H9 (cell line): Measurements from ENCODE around the gene XPR1. TPM values are rescaled to one million over a fixed set of nuclear protein-coding genes. Genes with fewer than 3 reads are reported as not detected.

Experiments used
- DNase-seq: peaks from one replicate; pipeline ENCODE4 v3.0.0-alpha.2; 2017
- H2AFZ ChIP-seq: one replicate; pipeline ENCODE4 v1.6.1; 2013; ENCODE audit warnings: mild to moderate bottlenecking, low read length, control low read depth, moderate library complexity
- H2AK5ac ChIP-seq: 2 replicates; pipeline ENCODE4 v1.6.1; 2013; ENCODE audit warnings: low read length, control low read depth, mixed read lengths; ENCODE audit not compliant: insufficient read length
- H2BK120ac ChIP-seq: one replicate; pipeline ENCODE4 v1.6.1; 2013; ENCODE audit warnings: low read depth, mild to moderate bottlenecking, low read length, control low read depth, inconsistent platforms; ENCODE audit not compliant: poor library complexity, severe bottlenecking
- H2BK12ac ChIP-seq: 2 replicates; pipeline ENCODE4 v1.6.1; 2013; ENCODE audit warnings: low read length, control low read depth, mixed read lengths, low read depth; ENCODE audit not compliant: insufficient read length
- H2BK15ac ChIP-seq: 2 replicates; pipeline ENCODE4 v1.6.1; 2013; ENCODE audit warnings: low read depth, low read length, control low read depth
- H2BK20ac ChIP-seq: one replicate; pipeline ENCODE4 v1.6.1; 2013; ENCODE audit warnings: low read depth, mild to moderate bottlenecking, low read length, control low read depth, inconsistent platforms; ENCODE audit not compliant: poor library complexity, severe bottlenecking
- H2BK5ac ChIP-seq: 2 replicates; pipeline ENCODE4 v1.6.1; 2013; ENCODE audit warnings: low read length, control low read depth, mixed read lengths; ENCODE audit not compliant: insufficient read length
- H3K14ac ChIP-seq: 2 replicates; pipeline ENCODE4 v1.6.1; 2013; ENCODE audit warnings: low read length, control low read depth; ENCODE audit not compliant: insufficient read depth
- H3K18ac ChIP-seq: 2 replicates; pipeline ENCODE4 v1.6.1; 2013; ENCODE audit warnings: low read depth, mild to moderate bottlenecking, mixed read lengths, low read length, control low read depth; ENCODE audit not compliant: insufficient read length
- H3K23ac ChIP-seq: 2 replicates; pipeline ENCODE4 v1.6.1; 2013; ENCODE audit warnings: low read length, control low read depth, mixed read lengths, low read depth; ENCODE audit not compliant: insufficient read length
- H3K23me2 ChIP-seq: 2 replicates; pipeline ENCODE4 v1.6.1; 2013; ENCODE audit warnings: low read depth, mild to moderate bottlenecking, mixed read lengths, low read length, control low read depth; ENCODE audit not compliant: insufficient read length, poor library complexity, severe bottlenecking
- H3K27ac ChIP-seq: 2 replicates; pipeline ENCODE4 v1.5.1; 2013; ENCODE audit warnings: low read length, control low read depth, mixed read lengths, low read depth; ENCODE audit not compliant: insufficient read length
- H3K27me3 ChIP-seq: 2 replicates; pipeline ENCODE4 v1.6.1; 2013; ENCODE audit warnings: low read length, control low read depth, inconsistent platforms; ENCODE audit not compliant: insufficient read depth
- H3K4ac ChIP-seq: 2 replicates; pipeline ENCODE4 v1.6.1; 2013; ENCODE audit warnings: low read depth, mild to moderate bottlenecking, control low read depth, inconsistent platforms, low read length, moderate library complexity
- H3K4me1 ChIP-seq: 2 replicates; pipeline ENCODE4 v1.6.1; 2013; ENCODE audit warnings: low read length, control low read depth, inconsistent platforms; ENCODE audit not compliant: insufficient read depth
- H3K4me2 ChIP-seq: 2 replicates; pipeline ENCODE4 v1.6.1; 2013; ENCODE audit warnings: low read length, control low read depth, mixed read lengths; ENCODE audit not compliant: insufficient read length, insufficient read depth
- H3K56ac ChIP-seq: 2 replicates; pipeline ENCODE4 v1.6.1; 2013; ENCODE audit warnings: low read depth, mild to moderate bottlenecking, mixed read lengths, low read length, control low read depth; ENCODE audit not compliant: insufficient read length
- H3K79me1 ChIP-seq: 2 replicates; pipeline ENCODE4 v1.6.1; 2013; ENCODE audit warnings: low read depth, mild to moderate bottlenecking, moderate library complexity, low read length, control low read depth, inconsistent platforms; ENCODE audit not compliant: insufficient read depth, poor library complexity, severe bottlenecking
- H3K79me2 ChIP-seq: 2 replicates; pipeline ENCODE4 v1.6.1; 2013; ENCODE audit warnings: low read length, control low read depth, inconsistent platforms; ENCODE audit not compliant: insufficient read depth
- H3K9ac ChIP-seq: 2 replicates; pipeline ENCODE4 v1.6.1; 2013; ENCODE audit warnings: low read length, control low read depth, mixed read lengths; ENCODE audit not compliant: insufficient read length; ENCODE audit errors: extremely low read depth
- H3K9me3 ChIP-seq: one replicate; pipeline ENCODE4 v1.6.1; 2013; ENCODE audit warnings: low read depth, low read length, inconsistent platforms; ENCODE audit not compliant: control insufficient read depth
- H3T11ph ChIP-seq: one replicate; pipeline ENCODE4 v1.6.1; 2013; ENCODE audit warnings: mild to moderate bottlenecking, low read length, control low read depth, inconsistent platforms
- H4K20me1 ChIP-seq: one replicate; pipeline ENCODE4 v1.6.1; 2013; ENCODE audit not compliant: control insufficient read depth, insufficient read length, insufficient read depth
- H4K5ac ChIP-seq: 2 replicates; pipeline ENCODE4 v1.6.1; 2013; ENCODE audit warnings: low read depth, mild to moderate bottlenecking, mixed read lengths, low read length, control low read depth; ENCODE audit not compliant: insufficient read length
- H4K8ac ChIP-seq: replicated peaks from 2 replicates; pipeline ENCODE4 v1.6.1; 2013; ENCODE audit warnings: low read length, control low read depth, mixed read lengths, low read depth; ENCODE audit not compliant: insufficient read length
- H4K91ac ChIP-seq: 2 replicates; pipeline ENCODE4 v1.6.1; 2013; ENCODE audit warnings: low read depth, mild to moderate bottlenecking, moderate library complexity, mixed read lengths, low read length, control low read depth; ENCODE audit not compliant: insufficient read length
- H3K27ac Mint-ChIP-seq, 3 experiments: 2 replicates in 2 of 3; 3 replicates in 1 of 3; pipeline ENCODE4 v1.8.0; 2020 to 2021; ENCODE audit warnings: mixed read lengths in 3 of 3, mild to moderate bottlenecking in 1 of 3, moderate library complexity in 1 of 3
- H3K27me3 Mint-ChIP-seq: 2 replicates; pipeline ENCODE4 v1.8.0; 2021; ENCODE audit warnings: low read depth, mild to moderate bottlenecking, moderate library complexity, mixed read lengths
- H3K36me3 Mint-ChIP-seq, 3 experiments: 2 replicates in 2 of 3; 3 replicates in 1 of 3; pipeline ENCODE4 v1.8.0; 2020 to 2021; ENCODE audit warnings: low read depth in 3 of 3, mixed read lengths in 3 of 3; ENCODE audit not compliant: insufficient read depth in 1 of 3
- H3K4me1 Mint-ChIP-seq, 2 experiments: 2 replicates each; pipeline ENCODE4 v1.8.0; 2020; ENCODE audit warnings: mixed read lengths in 2 of 2
- H3K4me3 Mint-ChIP-seq, 2 experiments: 2 replicates in 1 of 2; 3 replicates in 1 of 2; pipeline ENCODE4 v1.8.0; 2020 to 2021; ENCODE audit warnings: mild to moderate bottlenecking in 2 of 2, mixed read lengths in 2 of 2, moderate library complexity in 1 of 2
- H3K9me3 Mint-ChIP-seq, 2 experiments: 2 replicates in 1 of 2; 3 replicates in 1 of 2; pipeline ENCODE4 v1.8.0; 2020; ENCODE audit warnings: mild to moderate bottlenecking in 2 of 2, mixed read lengths in 2 of 2, moderate library complexity in 1 of 2
- CTCF ChIP-seq: fragments of 200-600 bp; sonication (generic); conservative IDR thresholded peaks from 3 replicates; pipeline ENCODE4 v1.8.0; 2021; ENCODE audit warnings: antibody characterized with exemption, mild to moderate bottlenecking
- WGBS: extraction: QIAGEN DNeasy Blood & Tissue Kit; methylation state at CpG from one replicate; pipeline ENCODE4 v1.1.7; 2013; ENCODE audit warnings: missing lambda C conversion rate, low lambda C conversion rate, mixed read lengths; ENCODE audit not compliant: insufficient read length; ENCODE audit errors: extremely low coverage; 5-methylcytosine and 5-hydroxymethylcytosine counted together
- total RNA-seq: library from RNA; stranded (reverse); gene quantifications from 2 replicates; pipeline ENCODE4 v1.2.1, GENCODE V29; 2021

The XPR1 gene
- total RNA-seq, 1 experiment from 2014 or later, result 34.1 TPM

GRCh38 chr1:180615493-180616290 is 16.1 kb upstream of the XPR1 start:
- DNase-seq, result no peak
- H3K9ac ChIP-seq, result no peak overlapping the region
- peaks cover 2% of the 10 kb centered on the region; the same call in 1 of the 2 replicates for H3K4me1 ChIP-seq
- Mint-ChIP-seq H3K9me3 (no peaks in the 10 kb centered on the region), H3K27ac (no peak overlapping the region), H3K4me3 (no peak overlapping the region), H3K27me3 (no peaks in the 10 kb centered on the region), H3K4me1 (peaks cover 7 to 9% of the 10 kb centered on the region in 2 experiments), H3K36me3 (no peaks in the 10 kb centered on the region)
- H3K27ac ChIP-seq, result no peak overlapping the region
- H2BK12ac ChIP-seq, result no peak overlapping the region
- no peaks in the 10 kb centered on the region for H4K20me1 ChIP-seq
- no peak overlapping the region for H2AFZ ChIP-seq
- H3K56ac ChIP-seq, result no peak overlapping the region
- no peak overlapping the region for H4K91ac ChIP-seq
- no peak overlapping the region for H4K8ac ChIP-seq
- no peaks in the 10 kb centered on the region for H3K27me3 ChIP-seq
- H4K5ac ChIP-seq, result no peak overlapping the region
- H2AK5ac ChIP-seq, result no peak overlapping the region
- no peak overlapping the region for H3T11ph ChIP-seq
- H2BK15ac ChIP-seq, result no peak overlapping the region
- no peaks in the 10 kb centered on the region for H3K23me2 ChIP-seq
- no peaks in the 10 kb centered on the region for H3K79me1 ChIP-seq
- H2BK120ac ChIP-seq, result no peak overlapping the region
- no peak for TF ChIP-seq CTCF
- H3K18ac ChIP-seq, result no peak overlapping the region
- H3K79me2 ChIP-seq, result no peaks in the 10 kb centered on the region
- H3K4ac ChIP-seq, result no peak overlapping the region
- H2BK5ac ChIP-seq, result no peak overlapping the region
- no peak overlapping the region for H3K4me2 ChIP-seq
- H3K23ac ChIP-seq, result no peak overlapping the region
- H3K9me3 ChIP-seq, result no peaks in the 10 kb centered on the region
- H3K14ac ChIP-seq, result no peak overlapping the region
- WGBS, result 100% methylated on average over 1 of the region's 8 CpGs
- H2BK20ac ChIP-seq, result no peak overlapping the region
